Stomach smooth muscle (tissue), 2 donors: ENCODE results near the gene TSFM.

Source experiments
- H3K27ac ChIP-seq: one replicate; pipeline ENCODE4 v1.7.0; 2013; ENCODE audit warnings: mild to moderate bottlenecking, low read length, inconsistent platforms
- H3K27me3 ChIP-seq, 2 donors: one replicate each; pipeline ENCODE4 v1.7.0; 2013; ENCODE audit warnings: low read length in 2 of 2; ENCODE audit not compliant: insufficient read depth in 2 of 2, control insufficient read depth in 1 of 2
- H3K36me3 ChIP-seq, 2 donors: one replicate each; pipeline ENCODE4 v1.7.0; 2013; ENCODE audit warnings: low read length in 2 of 2; ENCODE audit not compliant: control insufficient read depth in 2 of 2, insufficient read depth in 2 of 2
- H3K4me1 ChIP-seq: one replicate; pipeline ENCODE4 v1.7.0; 2013; ENCODE audit warnings: low read length; ENCODE audit not compliant: control insufficient read depth, insufficient read depth
- H3K4me3 ChIP-seq, 2 donors: one replicate each; pipeline ENCODE4 v1.7.0; 2013; ENCODE audit warnings: low read length in 2 of 2
- H3K9ac ChIP-seq, 2 donors: one replicate each; pipeline ENCODE4 v1.7.0; 2013; ENCODE audit warnings: low read length in 2 of 2, mild to moderate bottlenecking in 1 of 2
- H3K9me3 ChIP-seq, 2 donors: one replicate each; pipeline ENCODE4 v1.7.0; 2013; ENCODE audit warnings: low read length in 2 of 2; ENCODE audit not compliant: control insufficient read depth in 2 of 2
- donor health status: healthy.
- donor health status: Pancreatic carcinoma.

TSFM gene

GRCh38 chr12:57806677-57807076, 24.1 kb downstream of the TSFM start:
- H3K36me3 ChIP-seq, result peaks cover 61% of the 10 kb centered on the region in 2 donors
- no peaks in the 10 kb centered on the region for H3K9me3 ChIP-seq
- no peak overlapping the region for H3K9ac ChIP-seq
- no peak overlapping the region for H3K4me3 ChIP-seq
- H3K27ac ChIP-seq, result no peak overlapping the region
- no peaks in the 10 kb centered on the region for H3K27me3 ChIP-seq
- H3K4me1 ChIP-seq, result peaks cover 7% of the 10 kb centered on the region

- H3K27ac ChIP-seq, result no peak overlapping the region
- no peaks in the 10 kb centered on the region for H3K27me3 ChIP-seq
- H3K4me1 ChIP-seq, result peaks cover 7% of the 10 kb centered on the region
- peaks cover 55 to 58% of the 10 kb centered on the region in 2 donors for H3K36me3 ChIP-seq
- no peaks in the 10 kb centered on the region for H3K9me3 ChIP-seq
- no peak overlapping the region for H3K9ac ChIP-seq
- H3K4me3 ChIP-seq, result no peak overlapping the region
Observed at GRCh38 chr12:57807285-57807684, 24.7 kb downstream of the TSFM start.

GRCh38 chr12:57808351-57808750, 25.8 kb downstream of the TSFM start:
- no peaks in the 10 kb centered on the region for H3K27me3 ChIP-seq
- no peak overlapping the region for H3K4me3 ChIP-seq
- H3K9me3 ChIP-seq, result no peaks in the 10 kb centered on the region
- peaks cover 56 to 58% of the 10 kb centered on the region in 2 donors for H3K36me3 ChIP-seq
- H3K9ac ChIP-seq, result no peak overlapping the region
- peaks cover 6% of the 10 kb centered on the region for H3K4me1 ChIP-seq
- H3K27ac ChIP-seq, result no peak overlapping the region

GRCh38 chr12:57809425-57809824, 26.8 kb downstream of the TSFM start:
- H3K9me3 ChIP-seq, result no peaks in the 10 kb centered on the region
- H3K27ac ChIP-seq, result no peak overlapping the region
- no peaks in the 10 kb centered on the region for H3K27me3 ChIP-seq
- H3K36me3 ChIP-seq, result peaks cover 53 to 55% of the 10 kb centered on the region in 2 donors
- no peak overlapping the region for H3K9ac ChIP-seq
- peaks cover 8% of the 10 kb centered on the region for H3K4me1 ChIP-seq
- H3K4me3 ChIP-seq, result no peak overlapping the region

- H3K27me3 ChIP-seq, result no peaks in the 10 kb centered on the region
- no peak overlapping the region for H3K4me3 ChIP-seq
- H3K9me3 ChIP-seq, result no peaks in the 10 kb centered on the region
- H3K36me3 ChIP-seq, result peaks cover 53% of the 10 kb centered on the region in 2 donors
- H3K9ac ChIP-seq, result no peak overlapping the region
- no peak overlapping the region for H3K27ac ChIP-seq
- H3K4me1 ChIP-seq, result peaks cover 10% of the 10 kb centered on the region
Observed at GRCh38 chr12:57810450-57810849, 27.9 kb downstream of the TSFM start.

- Histone ChIP-seq H3K4me3 (no peak overlapping the region), H3K9me3 (no peaks in the 10 kb centered on the region), H3K4me1 (peaks cover 17% of the 10 kb centered on the region), H3K27ac (no peak overlapping the region), H3K27me3 (no peaks in the 10 kb centered on the region), H3K36me3 (peaks cover 53% of the 10 kb centered on the region in 2 donors), H3K9ac (no peak overlapping the region)
Observed at GRCh38 chr12:57811028-57811755, 28.6 kb downstream of the TSFM start.

GRCh38 chr12:57813111-57813970, 30.8 kb downstream of the TSFM start:
- H3K4me3 ChIP-seq, result no peak overlapping the region
- H3K9ac ChIP-seq, result no peak overlapping the region
- H3K27me3 ChIP-seq, result no peaks in the 10 kb centered on the region
- no peaks in the 10 kb centered on the region for H3K9me3 ChIP-seq
- no peak overlapping the region for H3K27ac ChIP-seq
- H3K36me3 ChIP-seq, result peaks cover 31 to 33% of the 10 kb centered on the region in 2 donors
- peaks cover 30% of the 10 kb centered on the region for H3K4me1 ChIP-seq

- Histone ChIP-seq H3K9me3 (no peaks in the 10 kb centered on the region), H3K9ac (no peak overlapping the region), H3K36me3 (peaks cover 27 to 31% of the 10 kb centered on the region in 2 donors), H3K4me1 (peaks cover 36% of the 10 kb centered on the region), H3K4me3 (no peak overlapping the region), H3K27ac (no peak overlapping the region), H3K27me3 (no peaks in the 10 kb centered on the region)
Observed at GRCh38 chr12:57813971-57814772, 31.6 kb downstream of the TSFM start.

- Histone ChIP-seq H3K9ac (no peak overlapping the region), H3K9me3 (no peaks in the 10 kb centered on the region), H3K27me3 (no peaks in the 10 kb centered on the region), H3K4me1 (peaks cover 36% of the 10 kb centered on the region), H3K4me3 (no peak overlapping the region), H3K27ac (peak overlapping the region; percentile 0), H3K36me3 (peaks cover 17 to 22% of the 10 kb centered on the region in 2 donors)
Observed at GRCh38 chr12:57815177-57816000, 32.8 kb downstream of the TSFM start.
